ENCODE results near the gene F10. TPM values are rescaled to one million over a fixed set of nuclear protein-coding genes. Genes with fewer than 3 reads are reported as not detected.

Gene F10
- total RNA-seq, 2 donors from 2014 or later, result not detected

- Mint-ChIP-seq H3K4me3 (no peak overlapping the region), H3K36me3 (ENCODE audit: insufficient read depth in 2 of 2) (peaks cover 9 to 36% of the 10 kb centered on the region in 2 donors), H3K27me3 (ENCODE audit: low read depth) (no peaks in the 10 kb centered on the region), H3K4me1 (ENCODE audit: low read depth) (peaks cover 21% of the 10 kb centered on the region), H3K9me3 (no peaks in the 10 kb centered on the region), H3K27ac (peak overlapping the region; percentile 54)
- no peak for ATAC-seq (replicated peaks in 1 of 2)
- no peak for DNase-seq
These were observed 59.4 kb downstream of the F10 start for GRCh38 chr13:113182046-113182445.

DNA sequence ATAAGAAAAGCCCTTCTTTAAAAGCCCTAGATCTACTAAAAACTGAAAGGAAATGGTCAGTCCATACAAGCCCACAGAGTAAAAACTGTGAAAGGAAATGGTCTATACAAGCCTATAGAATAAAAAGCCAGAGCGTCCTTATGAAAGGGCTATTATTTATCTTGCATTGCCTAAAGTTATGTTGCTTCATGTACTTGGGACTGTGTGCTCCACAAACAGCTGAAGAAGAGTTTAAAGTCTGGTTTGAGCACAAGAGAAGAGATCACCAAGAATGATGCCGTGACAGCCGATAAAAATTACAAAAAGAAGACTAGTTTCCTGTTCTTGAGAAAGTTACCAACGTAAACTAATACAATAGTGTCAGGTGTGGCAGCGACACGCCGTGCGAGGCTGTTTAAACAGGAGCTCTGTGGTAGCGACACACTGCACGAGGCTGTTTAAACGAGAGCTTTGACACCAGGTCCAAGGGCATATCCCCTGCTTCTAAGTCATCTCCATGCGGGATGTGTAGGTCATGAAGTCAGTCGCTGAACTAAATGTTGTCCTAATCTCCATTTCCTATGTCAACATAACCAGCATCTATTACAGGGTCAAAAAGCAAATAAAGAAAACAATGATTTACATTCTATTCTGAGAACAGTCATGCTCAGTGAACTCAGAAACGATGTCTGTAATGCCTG, 61.0 kb downstream of the F10 start:
- Mint-ChIP-seq H3K36me3 (ENCODE audit: insufficient read depth in 2 of 2) (peaks cover 18 to 36% of the 10 kb centered on the region in 2 donors), H3K4me1 (ENCODE audit: low read depth) (peaks cover 36% of the 10 kb centered on the region), H3K9me3 (no peaks in the 10 kb centered on the region), H3K27me3 (ENCODE audit: low read depth) (no peaks in the 10 kb centered on the region), H3K4me3 (no peak overlapping the region), H3K27ac (no peak overlapping the region)
- DNase-seq (no peak), ATAC-seq (replicated peaks in 1 of 2) (no peak)

GRCh38 chr13:113184568-113185440, 62.2 kb downstream of the F10 start:
- H3K4me3 Mint-ChIP-seq, result peak overlapping the region; percentile 52 to 62
- H3K4me1 Mint-ChIP-seq (ENCODE audit: low read depth), result peaks cover 36% of the 10 kb centered on the region
- H3K36me3 Mint-ChIP-seq (ENCODE audit: insufficient read depth in 2 of 2), result peaks cover 16 to 37% of the 10 kb centered on the region in 2 donors
- DNase-seq, result no peak
- ATAC-seq (replicated peaks in 1 of 2), result no peak
- H3K27ac Mint-ChIP-seq, result peak overlapping the region; percentile 87
- H3K27me3 Mint-ChIP-seq (ENCODE audit: low read depth), result no peaks in the 10 kb centered on the region
- no peaks in the 10 kb centered on the region for H3K9me3 Mint-ChIP-seq

GRCh38 chr13:113186061-113186900, 63.7 kb downstream of the F10 start:
- no peaks in the 10 kb centered on the region for H3K27me3 Mint-ChIP-seq (ENCODE audit: low read depth)
- peak overlapping the region; percentile 49 to 66 for H3K4me3 Mint-ChIP-seq
- DNase-seq, result no peak
- peaks cover 36% of the 10 kb centered on the region for H3K4me1 Mint-ChIP-seq (ENCODE audit: low read depth)
- H3K27ac Mint-ChIP-seq, result peak overlapping the region; percentile 84
- H3K36me3 Mint-ChIP-seq (ENCODE audit: insufficient read depth in 2 of 2), result peaks cover 14 to 35% of the 10 kb centered on the region in 2 donors
- no peaks in the 10 kb centered on the region for H3K9me3 Mint-ChIP-seq
- peak; percentile 64 to 70 for ATAC-seq (replicated peaks in 1 of 2)

DNA sequence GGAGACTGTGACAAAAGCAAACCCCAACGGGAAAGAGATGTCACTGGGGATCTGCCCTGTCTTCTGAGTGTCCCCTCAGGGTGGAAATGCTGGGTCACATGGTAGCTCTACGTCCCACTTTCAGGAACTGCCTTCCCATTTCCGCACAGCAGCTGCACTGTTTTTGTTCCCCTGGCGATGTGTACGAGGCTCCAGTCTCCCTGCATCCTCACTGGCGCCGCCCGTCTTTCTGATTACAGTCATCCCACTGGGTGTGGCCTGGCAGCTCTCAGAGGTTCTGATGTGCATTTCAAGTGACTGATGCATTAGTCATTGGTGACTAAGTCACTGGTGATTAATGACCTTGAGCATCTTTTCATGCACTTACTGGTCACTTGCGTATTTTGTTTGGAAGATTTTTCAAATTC, 64.7 kb downstream of the F10 start:
- DNase-seq, result peak; percentile 57 to 71
- no peaks in the 10 kb centered on the region for H3K9me3 Mint-ChIP-seq
- peaks cover 14 to 34% of the 10 kb centered on the region in 2 donors for H3K36me3 Mint-ChIP-seq (ENCODE audit: insufficient read depth in 2 of 2)
- peak overlapping the region; percentile 53 to 57 for H3K4me3 Mint-ChIP-seq
- peak; percentile 91 to 94 for ATAC-seq (replicated peaks in 1 of 2)
- no peaks in the 10 kb centered on the region for H3K27me3 Mint-ChIP-seq (ENCODE audit: low read depth)
- peak overlapping the region; percentile 24 for H3K27ac Mint-ChIP-seq
- H3K4me1 Mint-ChIP-seq (ENCODE audit: low read depth), result peaks cover 36% of the 10 kb centered on the region

DNA sequence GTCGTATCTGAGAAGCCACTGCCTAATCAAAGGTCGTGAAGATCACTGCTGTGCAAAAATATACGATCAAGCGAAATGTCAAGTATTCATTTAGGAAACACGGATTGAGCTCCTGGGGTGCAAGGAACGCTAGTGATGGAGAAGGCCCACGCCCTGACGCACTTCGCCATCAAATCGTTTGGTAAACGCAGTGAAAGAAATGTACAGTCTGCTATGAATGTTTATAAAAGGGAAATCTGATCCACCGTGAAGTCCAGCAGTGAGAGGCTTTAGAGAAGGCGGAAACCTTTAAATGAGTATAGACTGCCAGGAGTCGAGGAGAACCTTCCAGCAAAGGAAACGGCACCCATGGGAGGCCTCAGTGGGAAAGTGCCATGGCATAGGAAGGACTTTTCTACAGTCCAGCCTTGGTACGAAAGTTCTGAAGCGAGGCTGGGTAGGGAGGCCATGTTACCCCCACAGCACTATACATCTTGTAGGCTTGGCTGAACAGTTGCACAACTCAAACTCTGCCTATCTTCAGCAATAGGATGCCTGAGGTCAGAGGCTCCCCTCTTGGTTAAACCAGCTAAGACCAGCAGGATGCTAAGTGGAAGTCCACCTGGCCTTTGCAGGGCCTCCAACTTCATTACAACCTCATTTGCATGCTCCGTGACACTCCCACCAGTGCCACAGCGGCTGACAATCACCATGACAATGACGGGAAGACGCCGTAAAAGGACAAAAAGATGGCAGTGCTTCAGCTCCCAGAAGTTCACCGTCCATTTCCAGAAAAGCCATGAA, 65.5 kb downstream of the F10 start:
- no peak for ATAC-seq (replicated peaks in 1 of 2)

GRCh38 chr13:113190181-113190580, 67.6 kb downstream of the F10 start:
- no peak overlapping the region for H3K27ac Mint-ChIP-seq
- no peak overlapping the region for H3K4me3 Mint-ChIP-seq
- ATAC-seq (replicated peaks in 1 of 2), result no peak
- H3K36me3 Mint-ChIP-seq (ENCODE audit: insufficient read depth in 2 of 2), result peaks cover 11 to 26% of the 10 kb centered on the region in 2 donors
- no peak for DNase-seq
- peaks cover 31% of the 10 kb centered on the region for H3K4me1 Mint-ChIP-seq (ENCODE audit: low read depth)
- no peaks in the 10 kb centered on the region for H3K9me3 Mint-ChIP-seq
- no peaks in the 10 kb centered on the region for H3K27me3 Mint-ChIP-seq (ENCODE audit: low read depth)

More for the DNA sequence above, 65.5 kb downstream of the F10 start:
- Mint-ChIP-seq H3K4me1 (ENCODE audit: low read depth) (peaks cover 36% of the 10 kb centered on the region), H3K36me3 (ENCODE audit: insufficient read depth in 2 of 2) (peaks cover 14 to 31% of the 10 kb centered on the region in 2 donors), H3K27me3 (ENCODE audit: low read depth) (no peaks in the 10 kb centered on the region), H3K27ac (no peak overlapping the region), H3K9me3 (no peaks in the 10 kb centered on the region), H3K4me3 (no peak overlapping the region)
- DNase-seq, result no peak

- Mint-ChIP-seq H3K4me1 (ENCODE audit: low read depth) (peaks cover 13% of the 10 kb centered on the region), H3K4me3 (no peak overlapping the region), H3K27ac (no peak overlapping the region), H3K9me3 (no peaks in the 10 kb centered on the region), H3K36me3 (ENCODE audit: insufficient read depth in 2 of 2) (peaks cover 15 to 28% of the 10 kb centered on the region in 2 donors), H3K27me3 (ENCODE audit: low read depth) (no peaks in the 10 kb centered on the region)
- ATAC-seq (replicated peaks in 1 of 2) (no peak), DNase-seq (no peak)
These were observed 69.7 kb downstream of the F10 start for GRCh38 chr13:113192279-113192678.

DNA sequence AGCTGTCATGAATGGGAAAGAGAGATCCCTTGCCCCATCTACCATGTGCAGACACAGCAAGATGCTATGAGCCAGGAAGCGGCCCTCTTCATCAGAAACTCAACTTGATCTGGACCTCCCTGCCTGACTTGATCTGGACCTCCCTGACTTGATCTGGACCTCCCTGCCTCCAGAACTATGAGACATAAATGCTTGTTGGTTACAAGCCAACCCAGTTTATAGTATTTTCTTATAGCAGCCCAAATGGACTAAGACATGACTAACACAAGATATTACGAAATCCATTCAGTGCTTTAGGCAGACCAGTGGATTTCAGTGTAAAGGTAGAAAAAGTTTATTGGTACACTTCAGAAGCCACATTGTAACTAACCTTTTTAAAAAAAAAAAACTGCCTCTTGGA, 70.3 kb downstream of the F10 start:
- peaks cover 6% of the 10 kb centered on the region for H3K4me1 Mint-ChIP-seq (ENCODE audit: low read depth)
- H3K27ac Mint-ChIP-seq, result no peak overlapping the region
- ATAC-seq (replicated peaks in 1 of 2) (no peak), DNase-seq (no peak)
- H3K36me3 Mint-ChIP-seq (ENCODE audit: insufficient read depth in 2 of 2), result peaks cover 11 to 30% of the 10 kb centered on the region in 2 donors
- no peaks in the 10 kb centered on the region for H3K27me3 Mint-ChIP-seq (ENCODE audit: low read depth)
- H3K9me3 Mint-ChIP-seq, result no peaks in the 10 kb centered on the region
- H3K4me3 Mint-ChIP-seq, result no peak overlapping the region

GRCh38 chr13:113195360-113195759, 72.8 kb downstream of the F10 start:
- Mint-ChIP-seq H3K27ac (no peak overlapping the region), H3K27me3 (ENCODE audit: low read depth) (no peaks in the 10 kb centered on the region), H3K9me3 (no peaks in the 10 kb centered on the region), H3K36me3 (ENCODE audit: insufficient read depth in 2 of 2) (peaks cover 5 to 11% of the 10 kb centered on the region in 2 donors), H3K4me3 (no peak overlapping the region), H3K4me1 (ENCODE audit: low read depth) (no peaks in the 10 kb centered on the region)
- DNase-seq (no peak), ATAC-seq (replicated peaks in 1 of 2) (no peak)

GRCh38 chr13:113196970-113197737, 74.6 kb downstream of the F10 start:
- Mint-ChIP-seq H3K27me3 (ENCODE audit: low read depth) (no peaks in the 10 kb centered on the region), H3K9me3 (no peaks in the 10 kb centered on the region), H3K27ac (no peak overlapping the region), H3K4me3 (no peak overlapping the region), H3K36me3 (ENCODE audit: insufficient read depth in 2 of 2) (peaks cover 4 to 8% of the 10 kb centered on the region in 2 donors), H3K4me1 (ENCODE audit: low read depth) (peaks cover 1% of the 10 kb centered on the region)
- DNase-seq (no peak), ATAC-seq (replicated peaks in 1 of 2) (no peak)

All from activated T-cell treated with anti-CD3 and anti-CD28 coated beads, Interleukin-2, amount 50 U/mL, for 72 hours (primary cell).